H1 (cell line): ENCODE data around the gene DEFB108B.
"Not testable (repeated sequence)": the region's sequence is repeated elsewhere in the genome, so short reads cannot be mapped to it uniquely, and the experiment has no call there.

ENCODE experiments used
- BRCA1 ChIP-seq: IDR thresholded peaks from 2 replicates; pipeline ENCODE4 v1.6.1; 2012; ENCODE audit warnings: low read depth, low read length, improper control_type of control experiment
- CEBPB ChIP-seq: IDR thresholded peaks from 2 replicates; pipeline ENCODE4 v1.6.1; 2012; ENCODE audit warnings: low read depth, low read length
- EP300 ChIP-seq, 2 experiments: IDR thresholded peaks; 1 replicate in 1 of 2; 2 replicates in 1 of 2; pipeline ENCODE4 v1.6.1; 2011 to 2012; ENCODE audit warnings: low read depth in 2 of 2, low read length in 2 of 2, mild to moderate bottlenecking in 2 of 2, borderline replicate concordance in 1 of 2, inconsistent platforms in 1 of 2, moderate library complexity in 1 of 2
- GTF2F1 ChIP-seq: IDR thresholded peaks from 2 replicates; pipeline ENCODE4 v1.6.1; 2012; ENCODE audit warnings: low read depth, low read length, improper control_type of control experiment, borderline replicate concordance
- KDM5A ChIP-seq: fragments of 200-600 bp; IDR thresholded peaks from 2 replicates; pipeline ENCODE4 v1.7.1; 2012; ENCODE audit warnings: mild to moderate bottlenecking, low read length, inconsistent platforms, mixed read lengths
- POLR2A ChIP-seq, 2 experiments: IDR thresholded peaks; 1 replicate in 1 of 2; 2 replicates in 1 of 2; pipeline ENCODE4 v1.6.1; 2011; ENCODE audit warnings: low read depth in 2 of 2, low read length in 2 of 2, mild to moderate bottlenecking in 2 of 2; ENCODE audit errors: control extremely low read depth in 1 of 2
- TF ChIP-seq, protein P1 (sequence below), 3 experiments: IDR thresholded peaks; 1 replicate in 2 of 3; 2 replicates in 1 of 3; pipeline versions ENCODE4 v1.5.1 to v1.6.1; 2011; ENCODE audit warnings: low read length in 3 of 3, mild to moderate bottlenecking in 3 of 3, inconsistent platforms in 2 of 3, low read depth in 1 of 3, moderate library complexity in 1 of 3; ENCODE audit not compliant: insufficient read depth in 1 of 3; ENCODE audit errors: control extremely low read depth in 1 of 3

DNA sequence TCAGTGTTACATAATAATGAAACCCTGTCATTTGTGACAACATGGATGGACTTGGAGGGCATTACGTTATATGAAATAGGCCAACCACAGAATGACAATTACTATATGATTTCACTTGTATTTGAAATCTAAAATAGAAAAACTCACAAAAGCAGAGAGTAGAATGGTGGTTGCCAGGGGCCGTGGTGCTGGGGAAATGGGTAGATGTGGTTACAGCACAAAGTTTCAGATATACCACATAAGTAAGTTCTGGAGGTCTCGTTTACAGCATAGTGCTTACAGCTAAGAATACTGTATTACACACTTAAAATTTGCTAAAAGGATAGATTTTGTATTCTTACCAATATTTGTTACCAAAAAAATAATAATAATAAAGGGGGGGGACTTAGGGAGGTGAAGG lies 3.3 kb upstream of the DEFB108B start:
- not testable (repeated sequence) for TF ChIP-seq GTF2F1; CEBPB; BRCA1; POLR2A (IDR thresholded peaks at IDR 0.05; ENCODE audit: control extremely low read depth in 1 of 2, low read depth in 2 of 2, low read length in 2 of 2); EP300 (IDR thresholded peaks at IDR 0.05; ENCODE audit: borderline replicate concordance in 1 of 2, low read depth in 2 of 2, low read length in 2 of 2); KDM5A
- TF ChIP-seq, protein P1, sequence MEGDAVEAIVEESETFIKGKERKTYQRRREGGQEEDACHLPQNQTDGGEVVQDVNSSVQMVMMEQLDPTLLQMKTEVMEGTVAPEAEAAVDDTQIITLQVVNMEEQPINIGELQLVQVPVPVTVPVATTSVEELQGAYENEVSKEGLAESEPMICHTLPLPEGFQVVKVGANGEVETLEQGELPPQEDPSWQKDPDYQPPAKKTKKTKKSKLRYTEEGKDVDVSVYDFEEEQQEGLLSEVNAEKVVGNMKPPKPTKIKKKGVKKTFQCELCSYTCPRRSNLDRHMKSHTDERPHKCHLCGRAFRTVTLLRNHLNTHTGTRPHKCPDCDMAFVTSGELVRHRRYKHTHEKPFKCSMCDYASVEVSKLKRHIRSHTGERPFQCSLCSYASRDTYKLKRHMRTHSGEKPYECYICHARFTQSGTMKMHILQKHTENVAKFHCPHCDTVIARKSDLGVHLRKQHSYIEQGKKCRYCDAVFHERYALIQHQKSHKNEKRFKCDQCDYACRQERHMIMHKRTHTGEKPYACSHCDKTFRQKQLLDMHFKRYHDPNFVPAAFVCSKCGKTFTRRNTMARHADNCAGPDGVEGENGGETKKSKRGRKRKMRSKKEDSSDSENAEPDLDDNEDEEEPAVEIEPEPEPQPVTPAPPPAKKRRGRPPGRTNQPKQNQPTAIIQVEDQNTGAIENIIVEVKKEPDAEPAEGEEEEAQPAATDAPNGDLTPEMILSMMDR (IDR thresholded peaks at IDR 0.05; ENCODE audit: control extremely low read depth in 1 of 3, insufficient read depth in 1 of 3, low read depth in 1 of 3, low read length in 3 of 3) = not testable (repeated sequence)
